ENCODE measurements around the gene CNKSR3.

CNKSR3 gene

GRCh38 chr6:154383273-154383672 is 127.2 kb downstream of the CNKSR3 start:
- no peak for TF ChIP-seq POLR2AphosphoS5 (IDR thresholded peaks at IDR 0.05; ENCODE audit: low read depth, low read length)
- TF ChIP-seq, protein P1, sequence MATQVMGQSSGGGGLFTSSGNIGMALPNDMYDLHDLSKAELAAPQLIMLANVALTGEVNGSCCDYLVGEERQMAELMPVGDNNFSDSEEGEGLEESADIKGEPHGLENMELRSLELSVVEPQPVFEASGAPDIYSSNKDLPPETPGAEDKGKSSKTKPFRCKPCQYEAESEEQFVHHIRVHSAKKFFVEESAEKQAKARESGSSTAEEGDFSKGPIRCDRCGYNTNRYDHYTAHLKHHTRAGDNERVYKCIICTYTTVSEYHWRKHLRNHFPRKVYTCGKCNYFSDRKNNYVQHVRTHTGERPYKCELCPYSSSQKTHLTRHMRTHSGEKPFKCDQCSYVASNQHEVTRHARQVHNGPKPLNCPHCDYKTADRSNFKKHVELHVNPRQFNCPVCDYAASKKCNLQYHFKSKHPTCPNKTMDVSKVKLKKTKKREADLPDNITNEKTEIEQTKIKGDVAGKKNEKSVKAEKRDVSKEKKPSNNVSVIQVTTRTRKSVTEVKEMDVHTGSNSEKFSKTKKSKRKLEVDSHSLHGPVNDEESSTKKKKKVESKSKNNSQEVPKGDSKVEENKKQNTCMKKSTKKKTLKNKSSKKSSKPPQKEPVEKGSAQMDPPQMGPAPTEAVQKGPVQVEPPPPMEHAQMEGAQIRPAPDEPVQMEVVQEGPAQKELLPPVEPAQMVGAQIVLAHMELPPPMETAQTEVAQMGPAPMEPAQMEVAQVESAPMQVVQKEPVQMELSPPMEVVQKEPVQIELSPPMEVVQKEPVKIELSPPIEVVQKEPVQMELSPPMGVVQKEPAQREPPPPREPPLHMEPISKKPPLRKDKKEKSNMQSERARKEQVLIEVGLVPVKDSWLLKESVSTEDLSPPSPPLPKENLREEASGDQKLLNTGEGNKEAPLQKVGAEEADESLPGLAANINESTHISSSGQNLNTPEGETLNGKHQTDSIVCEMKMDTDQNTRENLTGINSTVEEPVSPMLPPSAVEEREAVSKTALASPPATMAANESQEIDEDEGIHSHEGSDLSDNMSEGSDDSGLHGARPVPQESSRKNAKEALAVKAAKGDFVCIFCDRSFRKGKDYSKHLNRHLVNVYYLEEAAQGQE (IDR thresholded peaks at IDR 0.05; ENCODE audit: insufficient read depth in 1 of 2, low read depth in 2 of 2, low read length in 2 of 2): no peak

DNA sequence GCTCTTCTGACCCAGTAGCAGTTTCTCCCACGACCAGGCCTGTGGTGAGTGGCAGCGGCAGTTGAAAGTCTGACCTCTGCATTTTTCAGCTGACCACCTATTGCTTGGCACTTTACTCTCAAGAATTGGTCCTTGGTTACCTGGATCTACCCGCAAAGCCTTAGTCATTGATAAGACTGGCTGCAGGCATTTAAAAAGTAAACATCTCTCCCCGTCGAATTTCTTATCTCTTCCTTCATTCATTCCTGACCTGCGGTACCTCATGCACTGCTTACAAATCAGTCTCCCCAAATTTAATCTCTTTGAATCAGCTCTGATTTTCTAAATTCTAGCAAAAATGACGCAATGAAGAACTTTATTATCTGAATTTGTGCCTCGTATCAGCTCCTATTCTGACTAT is 127.7 kb downstream of the CNKSR3 start:
- TF ChIP-seq FOXP2 (optimal IDR thresholded peaks at IDR 0.05; ENCODE audit: borderline replicate concordance, extremely low read depth, extremely low read length, insufficient read depth) (no peak), SIN3A (IDR thresholded peaks at IDR 0.05; ENCODE audit: borderline replicate concordance, insufficient read depth, low read length) (no peak), TAF1 (IDR thresholded peaks at IDR 0.05; ENCODE audit: borderline replicate concordance, insufficient read depth, low read length) (no peak), POLR2AphosphoS5 (IDR thresholded peaks at IDR 0.05; ENCODE audit: low read depth, low read length) (no peak)
- TF ChIP-seq, protein P1 (IDR thresholded peaks at IDR 0.05; ENCODE audit: insufficient read depth in 1 of 2, low read depth in 2 of 2, low read length in 2 of 2): no peak

DNA sequence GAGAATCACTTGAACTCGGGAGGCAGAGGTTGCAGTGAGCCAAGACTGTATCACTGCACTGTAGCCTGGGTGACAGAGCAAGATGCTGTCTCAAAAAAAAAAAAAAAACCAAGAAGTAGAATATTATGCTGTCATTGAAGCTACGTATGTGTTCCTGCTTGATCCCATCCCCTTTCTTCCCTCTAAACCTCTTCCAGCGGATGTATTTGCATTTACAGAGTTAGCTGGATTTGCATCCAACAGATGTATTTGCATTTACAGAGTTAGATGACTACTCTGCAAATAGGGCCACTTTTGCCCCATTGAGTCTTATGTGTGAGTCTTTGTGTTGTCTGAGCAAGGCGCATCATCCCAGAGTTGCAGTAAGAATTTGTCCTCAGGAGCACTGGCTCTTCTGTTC is 128.9 kb downstream of the CNKSR3 start:
- no peak for TF ChIP-seq FOXP2 (optimal IDR thresholded peaks at IDR 0.05; ENCODE audit: borderline replicate concordance, extremely low read depth, extremely low read length, insufficient read depth)
- no peak for TF ChIP-seq TAF1 (IDR thresholded peaks at IDR 0.05; ENCODE audit: borderline replicate concordance, insufficient read depth, low read length)
- TF ChIP-seq, protein P1 (IDR thresholded peaks at IDR 0.05; ENCODE audit: insufficient read depth in 1 of 2, low read depth in 2 of 2, low read length in 2 of 2): no peak
- TF ChIP-seq POLR2AphosphoS5 (IDR thresholded peaks at IDR 0.05; ENCODE audit: low read depth, low read length): no peak
- no peak for TF ChIP-seq SIN3A (IDR thresholded peaks at IDR 0.05; ENCODE audit: borderline replicate concordance, insufficient read depth, low read length)

GRCh38 chr6:154380741-154381140 is 129.7 kb downstream of the CNKSR3 start:
- TF ChIP-seq, protein P1 (IDR thresholded peaks at IDR 0.05; ENCODE audit: insufficient read depth in 1 of 2, low read depth in 2 of 2, low read length in 2 of 2): no peak
- TF ChIP-seq POLR2AphosphoS5 (IDR thresholded peaks at IDR 0.05; ENCODE audit: low read depth, low read length) (no peak), FOXP2 (optimal IDR thresholded peaks at IDR 0.05; ENCODE audit: borderline replicate concordance, extremely low read depth, extremely low read length, insufficient read depth) (no peak), TAF1 (IDR thresholded peaks at IDR 0.05; ENCODE audit: borderline replicate concordance, insufficient read depth, low read length) (no peak), SIN3A (IDR thresholded peaks at IDR 0.05; ENCODE audit: borderline replicate concordance, insufficient read depth, low read length) (no peak)

GRCh38 chr6:154379585-154379984 is 130.9 kb downstream of the CNKSR3 start:
- TF ChIP-seq FOXP2 (optimal IDR thresholded peaks at IDR 0.05; ENCODE audit: borderline replicate concordance, extremely low read depth, extremely low read length, insufficient read depth) (no peak), POLR2AphosphoS5 (IDR thresholded peaks at IDR 0.05; ENCODE audit: low read depth, low read length) (no peak), SIN3A (IDR thresholded peaks at IDR 0.05; ENCODE audit: borderline replicate concordance, insufficient read depth, low read length) (no peak), TAF1 (IDR thresholded peaks at IDR 0.05; ENCODE audit: borderline replicate concordance, insufficient read depth, low read length) (no peak)
- TF ChIP-seq, protein P1 (IDR thresholded peaks at IDR 0.05; ENCODE audit: insufficient read depth in 1 of 2, low read depth in 2 of 2, low read length in 2 of 2): no peak

All from PFSK-1 (cell line).